ENCODE measurements around the gene AKIRIN1.

DNA sequence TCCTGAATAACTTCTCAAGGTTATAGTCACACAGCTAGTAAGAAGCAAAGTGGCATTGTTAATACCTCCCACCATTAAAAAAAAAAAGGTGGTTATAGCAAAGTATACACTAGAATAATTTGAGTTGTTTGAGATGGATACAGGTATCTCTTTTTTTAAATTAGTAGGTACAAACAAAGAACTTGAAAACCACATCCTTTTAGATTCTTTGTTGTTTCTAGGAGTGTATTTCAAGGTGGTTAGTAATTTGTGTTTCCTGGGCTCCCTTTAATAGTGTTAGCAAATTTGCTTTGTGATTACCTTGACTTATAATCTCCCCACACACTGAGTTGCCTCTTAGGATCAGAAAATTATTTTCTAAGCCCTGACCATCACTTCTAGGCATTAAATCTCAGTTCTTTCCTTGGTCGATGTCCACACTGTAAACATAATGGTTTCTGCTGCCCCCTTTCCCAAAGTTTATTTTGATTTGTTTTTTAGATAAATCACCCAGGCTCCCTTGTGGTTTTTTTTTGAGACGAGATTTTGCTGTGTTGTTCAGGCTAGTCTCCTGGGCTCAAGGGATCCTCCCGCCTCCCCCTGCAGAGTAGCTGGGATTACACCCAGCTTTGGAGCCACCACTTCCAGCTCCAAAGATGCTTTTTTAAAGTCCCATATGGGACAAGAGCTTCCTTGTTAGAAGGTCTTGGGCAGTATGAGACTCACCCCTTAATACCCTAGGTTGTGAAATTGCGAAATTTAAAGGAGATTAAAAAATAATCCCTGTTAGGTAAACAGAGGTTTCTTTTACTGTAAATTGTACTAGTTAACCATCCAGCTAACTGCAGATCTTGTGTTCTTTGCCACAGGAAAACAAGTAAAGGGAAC, 6.2 kb downstream of the AKIRIN1 start:
- TF ChIP-seq, protein P1, sequence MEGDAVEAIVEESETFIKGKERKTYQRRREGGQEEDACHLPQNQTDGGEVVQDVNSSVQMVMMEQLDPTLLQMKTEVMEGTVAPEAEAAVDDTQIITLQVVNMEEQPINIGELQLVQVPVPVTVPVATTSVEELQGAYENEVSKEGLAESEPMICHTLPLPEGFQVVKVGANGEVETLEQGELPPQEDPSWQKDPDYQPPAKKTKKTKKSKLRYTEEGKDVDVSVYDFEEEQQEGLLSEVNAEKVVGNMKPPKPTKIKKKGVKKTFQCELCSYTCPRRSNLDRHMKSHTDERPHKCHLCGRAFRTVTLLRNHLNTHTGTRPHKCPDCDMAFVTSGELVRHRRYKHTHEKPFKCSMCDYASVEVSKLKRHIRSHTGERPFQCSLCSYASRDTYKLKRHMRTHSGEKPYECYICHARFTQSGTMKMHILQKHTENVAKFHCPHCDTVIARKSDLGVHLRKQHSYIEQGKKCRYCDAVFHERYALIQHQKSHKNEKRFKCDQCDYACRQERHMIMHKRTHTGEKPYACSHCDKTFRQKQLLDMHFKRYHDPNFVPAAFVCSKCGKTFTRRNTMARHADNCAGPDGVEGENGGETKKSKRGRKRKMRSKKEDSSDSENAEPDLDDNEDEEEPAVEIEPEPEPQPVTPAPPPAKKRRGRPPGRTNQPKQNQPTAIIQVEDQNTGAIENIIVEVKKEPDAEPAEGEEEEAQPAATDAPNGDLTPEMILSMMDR (IDR thresholded peaks at IDR 0.05), result no peak
- no peak for TF ChIP-seq POLR2AphosphoS5 (IDR thresholded peaks at IDR 0.05)
- TF ChIP-seq POLR2A (IDR thresholded peaks at IDR 0.05), result no peak
- no peak for TF ChIP-seq EP300 (IDR thresholded peaks at IDR 0.05)

All from suprapubic skin (tissue), 4 donors.